ENCODE data around the gene TCTA.

Gene TCTA

GRCh38 chr3:49362561-49362960 lies 49.7 kb upstream of the TCTA start (continued):
- TF ChIP-seq ZNF121 (tag by site-specific recombination; IDR thresholded peaks at IDR 0.05) (no peak), ZNF654 (tag by site-specific recombination; IDR thresholded peaks at IDR 0.05; ENCODE audit: low read depth) (no peak), ZSCAN16 (tag by site-specific recombination; IDR thresholded peaks at IDR 0.05) (no peak), ZNF2 (tag by site-specific recombination; IDR thresholded peaks at IDR 0.05) (no peak), MEIS1 (CRISPR knock-in tag; IDR thresholded peaks at IDR 0.05; ENCODE audit: borderline replicate concordance) (no peak), ZNF416 (tag by site-specific recombination; IDR thresholded peaks at IDR 0.05) (no peak)

GRCh38 chr3:49370585-49371290 lies 41.5 kb upstream of the TCTA start:
- POLR2A ChIA-PET = interaction anchor here (0.8 to 1.3 kb wide), 2 partner anchors 41 kb away, joined by 3 to 4 read pairs; partner anchors contain the start of genes RHOA and TCTA

GRCh38 chr3:49371946-49372345 lies 40.3 kb upstream of the TCTA start:
- Histone ChIP-seq H3K9me3 (ENCODE audit: control insufficient read depth, insufficient read depth, low read depth, low read length) (no peaks in the 10 kb centered on the region), H3K4me3 (ENCODE audit: low read depth, low read length) (no peak overlapping the region), H3K4me1 (ENCODE audit: control insufficient read depth, insufficient read depth, low read length) (no peaks in the 10 kb centered on the region), H3K27ac (ENCODE audit: extremely low read depth, low read depth, low read length) (no peak overlapping the region), H3K36me3 (ENCODE audit: control insufficient read depth in 2 of 2, insufficient read depth in 1 of 2, low read length in 2 of 2) (peaks cover 20 to 73% of the 10 kb centered on the region in 2 experiments; a peak in 2 of 3 replicates)
- ChIA-PET POLR2A (interaction anchor here (1.3 kb wide), 1 partner anchor 40 kb away, joined by 3 read pairs; the partner anchor contains the start of genes RHOA and TCTA), CTCF (interaction anchor here (1.8 kb wide), 1 partner anchor 32 kb away, joined by 6 read pairs; the partner anchor contains the start of gene USP4)
- TF ChIP-seq HOXC10 (CRISPR knock-in tag; IDR thresholded peaks at IDR 0.05) = no peak
- TF ChIP-seq ZBTB10 (tag by site-specific recombination; IDR thresholded peaks at IDR 0.05) = no peak
- TF ChIP-seq HOXA7 (CRISPR knock-in tag; IDR thresholded peaks at IDR 0.05; ENCODE audit: borderline replicate concordance) = no peak
- no peak for TF ChIP-seq ZNF148 (tag by site-specific recombination; IDR thresholded peaks at IDR 0.05; ENCODE audit: borderline replicate concordance)
- no peak for TF ChIP-seq ZNF335 (tag by site-specific recombination; conservative IDR thresholded peaks at IDR 0.05)
- no peak for TF ChIP-seq ZNF280C (tag by site-specific recombination; IDR thresholded peaks at IDR 0.05)
- no peak for TF ChIP-seq ZNF449 (tag by site-specific recombination; IDR thresholded peaks at IDR 0.05)
- no peak for TF ChIP-seq ZSCAN18 (tag by site-specific recombination; IDR thresholded peaks at IDR 0.05)
- no peak for TF ChIP-seq ZNF488 (tag by site-specific recombination; IDR thresholded peaks at IDR 0.05)
- no peak for TF ChIP-seq ZNF354C (tag by site-specific recombination; IDR thresholded peaks at IDR 0.05; ENCODE audit: borderline replicate concordance, low read depth)

More at GRCh38 chr3:49370585-49371290, 41.5 kb upstream of the TCTA start:
- Histone ChIP-seq H3K36me3 (ENCODE audit: control insufficient read depth in 2 of 2, insufficient read depth in 1 of 2, low read length in 2 of 2) (peaks cover 20 to 82% of the 10 kb centered on the region in 2 experiments; a peak in 2 of 3 replicates), H3K27ac (ENCODE audit: extremely low read depth, low read depth, low read length) (no peak overlapping the region), H3K4me1 (ENCODE audit: control insufficient read depth, insufficient read depth, low read length) (no peaks in the 10 kb centered on the region), H3K9me3 (ENCODE audit: control insufficient read depth, insufficient read depth, low read depth, low read length) (no peaks in the 10 kb centered on the region), H3K4me3 (ENCODE audit: low read depth, low read length) (no peak overlapping the region)
- CTCF ChIA-PET = interaction anchor here (1.0 to 1.8 kb wide), 2 partner anchors 31 to 79 kb away, joined by 4 to 6 read pairs; partner anchors contain the start of gene USP4
- TF ChIP-seq ELK4 (IDR thresholded peaks at IDR 0.05; ENCODE audit: borderline replicate concordance, low read depth, low read length) (no peak), ZNF112 (tag by site-specific recombination; IDR thresholded peaks at IDR 0.05) (no peak)

Data from HEK293 (cell line).